T-cell (primary cell): ENCODE measurements around the gene RMC1. TPM values are rescaled to one million over a fixed set of nuclear protein-coding genes. Genes with fewer than 3 reads are reported as not detected.
"Not testable (repeated sequence)": the region's sequence is repeated elsewhere in the genome, so short reads cannot be mapped to it uniquely, and the experiment has no call there.

Experiments used
- ATAC-seq, 4 experiments: fragments of 200-7000 bp in 3 of 4; fragments of 150-1000 bp in 1 of 4; cut with Tn5 transposase; replicated peaks in 1 of 4; 1 replicate in 3 of 4; 2 replicates in 1 of 4; pipeline ENCODE4 v1.10.0; 2021; ENCODE audit warnings: moderate library complexity in 3 of 4, mild to moderate bottlenecking in 2 of 4, moderate number of reproducible peaks in 1 of 4
- CTCF ChIA-PET, 2 donors: fragments of 300-600 bp; sonication (Branson Sonifier 250); formaldehyde crosslinking; loops; one replicate each; lab custom pipeline; 2022; ENCODE audit warnings: antibody characterized with exemption in 2 of 2; lab: Charles Lee
- POLR2A ChIA-PET, 2 donors: fragments of 300-600 bp; sonication (Branson Sonifier 250); formaldehyde crosslinking; loops; one replicate each; lab custom pipeline; 2022; ENCODE audit warnings: antibody characterized with exemption in 2 of 2; lab: Charles Lee
- DNase-seq, 35 experiments: peaks; one replicate each; pipeline versions ENCODE4 v3.0.0 to v3.0.0-alpha.2; 2013 to 2023
- H3K27ac ChIP-seq: one replicate; pipeline ENCODE4 v1.5.1; 2013; ENCODE audit warnings: low read length
- H3K27me3 ChIP-seq, 2 experiments: replicated peaks in 1 of 2; 1 replicate in 1 of 2; 2 replicates in 1 of 2; pipeline versions ENCODE4 v1.6.1 to v1.7.0; 2013; ENCODE audit warnings: low read length in 1 of 2, mixed read lengths in 1 of 2; ENCODE audit not compliant: control insufficient read depth in 2 of 2, insufficient read depth in 2 of 2; ENCODE audit errors: extremely low read depth in 1 of 2
- H3K36me3 ChIP-seq, 2 donors: 1 replicate in 1 of 2; 2 replicates in 1 of 2; pipeline versions ENCODE4 v1.6.1 to v1.7.0; 2013; ENCODE audit warnings: low read length in 1 of 2; ENCODE audit not compliant: control insufficient read depth in 2 of 2, insufficient read depth in 1 of 2; ENCODE audit errors: extremely low read depth in 1 of 2
- H3K4me1 ChIP-seq, 2 experiments: 1 replicate in 1 of 2; 2 replicates in 1 of 2; pipeline versions ENCODE4 v1.6.1 to v1.7.0; 2013; ENCODE audit warnings: low read length in 2 of 2, mixed read lengths in 1 of 2; ENCODE audit not compliant: insufficient read depth in 2 of 2, control insufficient read depth in 1 of 2; ENCODE audit errors: extremely low read depth in 1 of 2
- H3K4me3 ChIP-seq, 2 donors: 1 replicate in 1 of 2; 2 replicates in 1 of 2; pipeline versions ENCODE4 v1.5.1 to v1.7.0; 2013; ENCODE audit warnings: mild to moderate bottlenecking in 2 of 2, low read length in 1 of 2, moderate library complexity in 1 of 2; ENCODE audit not compliant: control insufficient read depth in 1 of 2; ENCODE audit errors: extremely low read depth in 1 of 2
- H3K9me3 ChIP-seq: 2 replicates; pipeline ENCODE4 v1.7.0; 2013
- H3K27ac Mint-ChIP-seq, 2 donors: one replicate each; pipeline ENCODE4 v1.8.0; 2020 to 2021; ENCODE audit warnings: mild to moderate bottlenecking in 2 of 2, mixed read lengths in 2 of 2
- H3K27me3 Mint-ChIP-seq, 2 donors: one replicate each; pipeline ENCODE4 v1.8.0; 2021 to 2022; ENCODE audit warnings: mixed read lengths in 2 of 2
- H3K36me3 Mint-ChIP-seq: one replicate; pipeline ENCODE4 v1.8.0; 2021; ENCODE audit warnings: mixed read lengths
- H3K4me1 Mint-ChIP-seq, 3 donors: one replicate each; pipeline ENCODE4 v1.8.0; 2020 to 2022; ENCODE audit warnings: mixed read lengths in 3 of 3, mild to moderate bottlenecking in 1 of 3
- H3K4me3 Mint-ChIP-seq, 3 donors: one replicate each; pipeline ENCODE4 v1.8.0; 2020 to 2022; ENCODE audit warnings: mild to moderate bottlenecking in 3 of 3, mixed read lengths in 3 of 3, moderate library complexity in 3 of 3
- H3K9me3 Mint-ChIP-seq, 3 donors: one replicate each; pipeline ENCODE4 v1.8.0; 2020 to 2022; ENCODE audit warnings: mixed read lengths in 3 of 3
- WGBS: methylation state at CpG from one replicate; pipeline ENCODE4 v1.1.5; 2013; ENCODE audit warnings: missing lambda C conversion rate; ENCODE audit not compliant: insufficient coverage; 5-methylcytosine and 5-hydroxymethylcytosine counted together
- total RNA-seq, 35 experiments: library from RNA in 6 of 35; stranded (reverse) in 6 of 35; fragments of 120-200 nt in 1 of 35; gene quantifications; one replicate each; pipeline versions ENCODE4 v1.2.1 to v1.2.4 and lab custom pipeline; 2013 to 2026

Gene RMC1
- total RNA-seq, 5 donors from 2014 or later (not counting 1 experiment from before 2014, with no cell fraction given) = 46.9 to 57.4 (median 51.0) TPM

- H3K4me1 Mint-ChIP-seq = peaks cover 39 to 53% (median 46%) of the 10 kb centered on the region in 3 donors
- no peaks in the 10 kb centered on the region for H3K9me3 Mint-ChIP-seq
- peak overlapping the region; percentile 25 to 46 for H3K27ac Mint-ChIP-seq
- H3K4me3 Mint-ChIP-seq = peak overlapping the region in 2 of 3 donors; percentile 43 to 99
- ChIA-PET POLR2A (no interaction called here), CTCF (interaction anchor here in 1 of 2 donors (0.8 to 1.1 kb wide), 3 partner anchors 26 to 87 kb away, joined by 3 to 4 read pairs (median 4); no protein-coding TSS in a partner anchor)
- ATAC-seq (no peak), DNase-seq (no peak)
- peaks cover 4% of the 10 kb centered on the region for H3K36me3 Mint-ChIP-seq
- WGBS = no CpG with 5 or more reads among the region's 6 CpGs
- H3K4me3 ChIP-seq = no peak overlapping the region
- H3K27ac ChIP-seq = no peak overlapping the region
- peaks cover 0 to 6% of the 10 kb centered on the region in 2 donors for H3K36me3 ChIP-seq
- H3K9me3 ChIP-seq = no peaks in the 10 kb centered on the region
- H3K27me3 Mint-ChIP-seq = no peaks in the 10 kb centered on the region
- no peaks in the 10 kb centered on the region for H3K27me3 ChIP-seq
- peaks cover 6 to 40% of the 10 kb centered on the region in 2 experiments for H3K4me1 ChIP-seq
Observed at GRCh38 chr18:23501626-23502025, 1.7 kb upstream of the RMC1 start.

- Histone ChIP-seq H3K9me3 (no peaks in the 10 kb centered on the region), H3K4me3 (peak overlapping the region; percentile 59 to 77), H3K4me1 (peaks cover 6 to 40% of the 10 kb centered on the region in 2 experiments), H3K36me3 (peaks cover 0 to 9% of the 10 kb centered on the region in 2 donors), H3K27me3 (no peaks in the 10 kb centered on the region), H3K27ac (peak overlapping the region; percentile 83)
- ATAC-seq (no peak), DNase-seq (no peak)
- Mint-ChIP-seq H3K36me3 (peaks cover 10% of the 10 kb centered on the region), H3K4me3 (peak overlapping the region; percentile 81 to 99 (median 85)), H3K9me3 (no peaks in the 10 kb centered on the region), H3K27me3 (no peaks in the 10 kb centered on the region), H3K27ac (peak overlapping the region; percentile 91 to 95), H3K4me1 (peaks cover 49 to 61% (median 53%) of the 10 kb centered on the region in 3 donors)
- whole genome bisulfite sequencing = 0% methylated on average over 2 of the region's 6 CpGs
- ChIA-PET POLR2A (no interaction called here), CTCF (interaction anchor here in 1 of 2 donors (0.8 to 0.9 kb wide), 2 partner anchors 15 to 86 kb away, joined by 3 read pairs; no protein-coding TSS in a partner anchor)
Observed at GRCh38 chr18:23502516-23503037, 734 bp upstream of the RMC1 start.

GRCh38 chr18:23503963-23504344 is 643 bp downstream of the RMC1 start:
- Histone ChIP-seq H3K27ac (peak overlapping the region; percentile 14), H3K27me3 (no peaks in the 10 kb centered on the region), H3K4me1 (peaks cover 6 to 34% of the 10 kb centered on the region in 2 experiments), H3K36me3 (peaks cover 6 to 20% of the 10 kb centered on the region in 2 donors), H3K9me3 (no peaks in the 10 kb centered on the region), H3K4me3 (peak overlapping the region; percentile 57 to 71)
- ChIA-PET POLR2A (no interaction called here), CTCF (interaction anchor here in 1 of 2 donors (1.2 to 1.6 kb wide), 2 partner anchors 51 to 199 kb away, joined by 4 read pairs; partner anchors contain the start of gene RIOK3)
- 0% methylated on average over 19 of the region's 21 CpGs for WGBS
- Mint-ChIP-seq H3K27ac (peak overlapping the region; percentile 90 to 91), H3K36me3 (peaks cover 13% of the 10 kb centered on the region), H3K9me3 (no peaks in the 10 kb centered on the region), H3K27me3 (no peaks in the 10 kb centered on the region), H3K4me1 (peaks cover 49 to 62% (median 59%) of the 10 kb centered on the region in 3 donors), H3K4me3 (peak overlapping the region; percentile 93 to 99 (median 96))
- ATAC-seq (no peak), DNase-seq (peak in 3 of 35 experiments; percentile 9 to 38 (median 14))

- peaks cover 44 to 57% (median 56%) of the 10 kb centered on the region in 3 donors for H3K4me1 Mint-ChIP-seq
Observed at GRCh38 chr18:23504720-23505119, 1.4 kb downstream of the RMC1 start.

GRCh38 chr18:23506393-23506792 is 3.1 kb downstream of the RMC1 start:
- H3K9me3 ChIP-seq = no peaks in the 10 kb centered on the region
- peaks cover 6 to 30% of the 10 kb centered on the region in 2 experiments for H3K4me1 ChIP-seq
- peaks cover 6 to 39% of the 10 kb centered on the region in 2 donors for H3K36me3 ChIP-seq
- no peak overlapping the region for H3K4me3 ChIP-seq
- Mint-ChIP-seq H3K9me3 (no peaks in the 10 kb centered on the region), H3K4me1 (peaks cover 46 to 57% (median 55%) of the 10 kb centered on the region in 3 donors), H3K27ac (no peak overlapping the region), H3K27me3 (no peaks in the 10 kb centered on the region), H3K36me3 (peaks cover 24% of the 10 kb centered on the region), H3K4me3 (no peak overlapping the region)
- CTCF ChIA-PET = interaction anchor here (0.7 kb wide), 2 partner anchors 10 to 16 kb away, joined by 3 read pairs; no protein-coding TSS in a partner anchor
- POLR2A ChIA-PET = interaction anchor here in 1 of 2 donors (0.7 kb wide), 1 partner anchor 1901 kb away, joined by 3 read pairs; no protein-coding TSS in a partner anchor
- H3K27me3 ChIP-seq = no peaks in the 10 kb centered on the region
- 80% methylated on average over 1 of the region's 6 CpGs for WGBS
- ATAC-seq (no peak), DNase-seq (no peak)
- H3K27ac ChIP-seq = no peak overlapping the region

More at GRCh38 chr18:23504720-23505119, 1.4 kb downstream of the RMC1 start:
- ChIA-PET CTCF (interaction anchor here (0.7 to 1.6 kb wide), 6 partner anchors 10 to 199 kb away, joined by 3 to 4 read pairs (median 4); partner anchors contain the start of gene RIOK3 (in 1 of the 2)), POLR2A (no interaction called here)
- Histone ChIP-seq H3K36me3 (peaks cover 6 to 28% of the 10 kb centered on the region in 2 donors), H3K27me3 (no peaks in the 10 kb centered on the region), H3K9me3 (no peaks in the 10 kb centered on the region), H3K4me3 (peak overlapping the region in 1 of 2 donors; percentile 57), H3K4me1 (peaks cover 6 to 30% of the 10 kb centered on the region in 2 experiments), H3K27ac (peak overlapping the region; percentile 14)
- Mint-ChIP-seq H3K27me3 (no peaks in the 10 kb centered on the region), H3K9me3 (no peaks in the 10 kb centered on the region), H3K27ac (peak overlapping the region; percentile 90 to 91), H3K36me3 (peaks cover 13% of the 10 kb centered on the region), H3K4me3 (peak overlapping the region; percentile 93 to 99 (median 96))
- ATAC-seq = no peak
- 40% methylated on average over 1 of the region's 3 CpGs for WGBS
- DNase-seq = peak in 1 of 35 experiments; percentile 46

- CTCF ChIA-PET = interaction anchor here (0.5 to 0.8 kb wide), 4 partner anchors 23 to 192 kb away, joined by 3 to 5 read pairs (median 4); no protein-coding TSS in a partner anchor
- H3K36me3 Mint-ChIP-seq = peaks cover 34% of the 10 kb centered on the region
- H3K4me3 Mint-ChIP-seq, H3K27ac ChIP-seq, H3K27ac Mint-ChIP-seq, DNase-seq, H3K4me3 ChIP-seq, H3K27me3 Mint-ChIP-seq, ATAC-seq, H3K9me3 ChIP-seq, H3K27me3 ChIP-seq, H3K4me1 ChIP-seq, H3K9me3 Mint-ChIP-seq: not testable (repeated sequence)
- POLR2A ChIA-PET = interaction anchor here (0.6 to 0.7 kb wide), 2 partner anchors 30 to 393 kb away, joined by 4 to 8 read pairs; no protein-coding TSS in a partner anchor
- peaks cover 36 to 45% (median 41%) of the 10 kb centered on the region in 3 donors for H3K4me1 Mint-ChIP-seq
- peaks cover 6 to 65% of the 10 kb centered on the region in 2 donors for H3K36me3 ChIP-seq
- no CpG with 5 or more reads among the region's 2 CpGs for WGBS
Observed at GRCh38 chr18:23510923-23511322, 7.6 kb downstream of the RMC1 start.
